ENCODE data around the gene POLA1.

Gene POLA1

GRCh38 chrX:24928114-24928513 lies 234.4 kb downstream of the POLA1 start:
- in situ Hi-C loops (cut with HindIII; ENCODE audit: low pct_unique_long_range_greater_than_20kb, low sequenced_read_pairs) = no loop called here
- TF ChIP-seq JUND (IDR thresholded peaks at IDR 0.05; ENCODE audit: low read depth) = no peak
- no peak for DNase-seq (ENCODE audit: low read depth in 1 of 2, low spot score in 1 of 2)

- no peak for DNase-seq (ENCODE audit: low read depth in 1 of 2, low spot score in 1 of 2)
- no peak for TF ChIP-seq JUND (IDR thresholded peaks at IDR 0.05; ENCODE audit: low read depth)
- in situ Hi-C loops (cut with HindIII; ENCODE audit: low pct_unique_long_range_greater_than_20kb, low sequenced_read_pairs) = no loop called here
Measured at GRCh38 chrX:24934279-24934678, 240.6 kb downstream of the POLA1 start.

GRCh38 chrX:24945009-24945408 lies 251.3 kb downstream of the POLA1 start:
- in situ Hi-C loops (cut with HindIII; ENCODE audit: low pct_unique_long_range_greater_than_20kb, low sequenced_read_pairs) = no loop called here
- no peak for DNase-seq (ENCODE audit: low read depth in 1 of 2, low spot score in 1 of 2)
- no peak for TF ChIP-seq JUND (IDR thresholded peaks at IDR 0.05; ENCODE audit: low read depth)

GRCh38 chrX:24946369-24946768 lies 252.7 kb downstream of the POLA1 start:
- in situ Hi-C loops (cut with HindIII; ENCODE audit: low pct_unique_long_range_greater_than_20kb, low sequenced_read_pairs) = no loop called here
- DNase-seq (ENCODE audit: low read depth in 1 of 2, low spot score in 1 of 2) = no peak
- no peak for TF ChIP-seq JUND (IDR thresholded peaks at IDR 0.05; ENCODE audit: low read depth)

GRCh38 chrX:24954732-24955131 lies 261.0 kb downstream of the POLA1 start:
- in situ Hi-C loops (cut with HindIII; ENCODE audit: low pct_unique_long_range_greater_than_20kb, low sequenced_read_pairs) = no loop called here
- TF ChIP-seq JUND (IDR thresholded peaks at IDR 0.05; ENCODE audit: low read depth) = no peak
- no peak for DNase-seq (ENCODE audit: low read depth in 1 of 2, low spot score in 1 of 2)

- in situ Hi-C loops (cut with HindIII; ENCODE audit: low pct_unique_long_range_greater_than_20kb, low sequenced_read_pairs) = no loop called here
- no peak for DNase-seq (ENCODE audit: low read depth in 1 of 2, low spot score in 1 of 2)
- TF ChIP-seq JUND (IDR thresholded peaks at IDR 0.05; ENCODE audit: low read depth) = no peak
Measured at GRCh38 chrX:24955372-24955930, 261.7 kb downstream of the POLA1 start.

- in situ Hi-C loops (cut with HindIII; ENCODE audit: low pct_unique_long_range_greater_than_20kb, low sequenced_read_pairs) = no loop called here
- DNase-seq (ENCODE audit: low read depth in 1 of 2, low spot score in 1 of 2) = peak; percentile 12 to 30
- TF ChIP-seq JUND (IDR thresholded peaks at IDR 0.05; ENCODE audit: low read depth) = peak; percentile 45; the same call in 1 of the 2 replicates
Measured at GRCh38 chrX:24956828-24957227, 263.1 kb downstream of the POLA1 start.

GRCh38 chrX:24961809-24962208 lies 268.1 kb downstream of the POLA1 start:
- TF ChIP-seq JUND (IDR thresholded peaks at IDR 0.05; ENCODE audit: low read depth) = no peak
- DNase-seq (ENCODE audit: low read depth in 1 of 2, low spot score in 1 of 2) = no peak
- in situ Hi-C loops (cut with HindIII; ENCODE audit: low pct_unique_long_range_greater_than_20kb, low sequenced_read_pairs) = no loop called here

GRCh38 chrX:24963823-24964222 lies 270.1 kb downstream of the POLA1 start:
- in situ Hi-C loops (cut with HindIII; ENCODE audit: low pct_unique_long_range_greater_than_20kb, low sequenced_read_pairs) = no loop called here
- no peak for DNase-seq (ENCODE audit: low read depth in 1 of 2, low spot score in 1 of 2)

GRCh38 chrX:24965372-24965771 lies 271.7 kb downstream of the POLA1 start:
- DNase-seq (ENCODE audit: low read depth in 1 of 2, low spot score in 1 of 2) = no peak
- in situ Hi-C loops (cut with HindIII; ENCODE audit: low pct_unique_long_range_greater_than_20kb, low sequenced_read_pairs) = no loop called here
- TF ChIP-seq JUND (IDR thresholded peaks at IDR 0.05; ENCODE audit: low read depth) = no peak

More at GRCh38 chrX:24963823-24964222, 270.1 kb downstream of the POLA1 start:
- no peak for TF ChIP-seq JUND (IDR thresholded peaks at IDR 0.05; ENCODE audit: low read depth)

GRCh38 chrX:24969812-24970211 lies 276.1 kb downstream of the POLA1 start:
- in situ Hi-C loops (cut with HindIII; ENCODE audit: low pct_unique_long_range_greater_than_20kb, low sequenced_read_pairs) = no loop called here

GRCh38 chrX:24979081-24979480 lies 285.4 kb downstream of the POLA1 start:
- in situ Hi-C loops (cut with HindIII; ENCODE audit: low pct_unique_long_range_greater_than_20kb, low sequenced_read_pairs) = no loop called here
- no peak for TF ChIP-seq JUND (IDR thresholded peaks at IDR 0.05; ENCODE audit: low read depth)
- DNase-seq (ENCODE audit: low read depth in 1 of 2, low spot score in 1 of 2) = no peak

More at GRCh38 chrX:24969812-24970211, 276.1 kb downstream of the POLA1 start:
- no peak for TF ChIP-seq JUND (IDR thresholded peaks at IDR 0.05; ENCODE audit: low read depth)
- DNase-seq (ENCODE audit: low read depth in 1 of 2, low spot score in 1 of 2) = no peak

GRCh38 chrX:24981030-24981429 lies 287.3 kb downstream of the POLA1 start:
- TF ChIP-seq JUND (IDR thresholded peaks at IDR 0.05; ENCODE audit: low read depth) = no peak
- DNase-seq (ENCODE audit: low read depth in 1 of 2, low spot score in 1 of 2) = no peak
- in situ Hi-C loops (cut with HindIII; ENCODE audit: low pct_unique_long_range_greater_than_20kb, low sequenced_read_pairs) = no loop called here

- no peak for DNase-seq (ENCODE audit: low read depth in 1 of 2, low spot score in 1 of 2)
- no peak for TF ChIP-seq JUND (IDR thresholded peaks at IDR 0.05; ENCODE audit: low read depth)
- in situ Hi-C loops (cut with HindIII; ENCODE audit: low pct_unique_long_range_greater_than_20kb, low sequenced_read_pairs) = no loop called here
Measured at GRCh38 chrX:24982306-24982965, 288.7 kb downstream of the POLA1 start.
